HepG2 (cell line): ENCODE data around the gene TXNL4B. TPM values are rescaled to one million over a fixed set of nuclear protein-coding genes. Genes with fewer than 3 reads are reported as not detected.
A peak's percentile ranks its signal among the peaks of the same experiment; 100 is the strongest.

Experiments
- ARNT2 ChIP-seq: sonication (generic); formaldehyde crosslinking; IDR thresholded peaks from 2 replicates; pipeline ENCODE4 v1.8.0; 2022; ENCODE audit warnings: mild to moderate bottlenecking, low read depth, missing genetic modification reagents, moderate library complexity
- ARNTL ChIP-seq: sonication (generic); formaldehyde crosslinking; IDR thresholded peaks from 2 replicates; pipeline ENCODE4 v1.4.0; 2020; ENCODE audit warnings: mild to moderate bottlenecking, missing genetic modification reagents
- ELF1 ChIP-seq: sonication (generic); formaldehyde crosslinking; IDR thresholded peaks from 2 replicates; pipeline ENCODE4 v1.4.0; 2020; ENCODE audit warnings: missing genetic modification reagents
- FOXA3 ChIP-seq: IDR thresholded peaks from 2 replicates; pipeline ENCODE4 v1.6.1; 2016; ENCODE audit warnings: missing genetic modification reagents, missing compliant biosample characterization
- FOXP4 ChIP-seq: sonication (generic); formaldehyde crosslinking; IDR thresholded peaks from 2 replicates; pipeline ENCODE4 v1.4.0; 2020; ENCODE audit warnings: missing genetic modification reagents
- GLI4 ChIP-seq: sonication (generic); formaldehyde crosslinking; IDR thresholded peaks from 2 replicates; pipeline ENCODE4 v1.5.1; 2020; ENCODE audit warnings: missing genetic modification reagents, mild to moderate bottlenecking, moderate library complexity, borderline replicate concordance
- RARA ChIP-seq: IDR thresholded peaks from 2 replicates; pipeline ENCODE4 v1.6.1; 2016; ENCODE audit warnings: missing genetic modification reagents, missing compliant biosample characterization
- RERE ChIP-seq: IDR thresholded peaks from 2 replicates; pipeline ENCODE4 v1.6.1; 2016; ENCODE audit warnings: low read depth, missing genetic modification reagents, missing compliant biosample characterization
- RXRB ChIP-seq: IDR thresholded peaks from 2 replicates; pipeline ENCODE4 v1.6.1; 2016; ENCODE audit warnings: borderline replicate concordance, missing genetic modification reagents, missing compliant biosample characterization
- SIN3A ChIP-seq: IDR thresholded peaks from 2 replicates; pipeline ENCODE4 v1.6.1; 2011; ENCODE audit warnings: low read depth, mild to moderate bottlenecking, control low read depth, low read length, borderline replicate concordance
- TCF7 ChIP-seq: sonication (generic); IDR thresholded peaks from 2 replicates; pipeline ENCODE4 v1.6.1; 2016; ENCODE audit warnings: antibody characterized with exemption, low read depth
- YEATS2 ChIP-seq: sonication (generic); formaldehyde crosslinking; IDR thresholded peaks from 2 replicates; pipeline ENCODE4 v1.4.0; 2020; ENCODE audit warnings: missing genetic modification reagents, borderline replicate concordance
- YEATS4 ChIP-seq: sonication (generic); formaldehyde crosslinking; IDR thresholded peaks from 2 replicates; pipeline ENCODE4 v1.4.0; 2020; ENCODE audit warnings: missing genetic modification reagents, borderline replicate concordance
- ZFY ChIP-seq: sonication (generic); formaldehyde crosslinking; IDR thresholded peaks from 2 replicates; pipeline ENCODE4 v1.4.0; 2020; ENCODE audit warnings: missing genetic modification reagents
- ZNF329 ChIP-seq: sonication (generic); formaldehyde crosslinking; IDR thresholded peaks from 2 replicates; pipeline ENCODE4 v1.9.0; 2021; ENCODE audit warnings: low read depth, mild to moderate bottlenecking, missing genetic modification reagents
- polyA plus RNA-seq, 8 experiments: library from polyadenylated mRNA; depleted of rRNA in 3 of 8; stranded (reverse) in 7 of 8; unstranded in 1 of 8; fragments of >200 nt; fragmentation: Illumina TruSeq in 4 of 8; extraction: Trizol in 4 of 8; gene quantifications; 2 replicates each; pipeline versions ENCODE4 v1.2.1 to v1.2.3, GENCODE V29; 2011 to 2016; ENCODE audit warnings: low read depth in 4 of 8, missing spikeins in 1 of 8, mixed read lengths in 1 of 8; ENCODE audit not compliant: insufficient read depth in 1 of 8
- total RNA-seq, 5 experiments: library from RNA; depleted of rRNA; stranded (reverse); fragments of >200 nt; fragmentation: Illumina TruSeq; extraction: Trizol; gene quantifications; 2 replicates each; pipeline ENCODE4 v1.2.3, GENCODE V29; 2016; ENCODE audit warnings: low read depth in 1 of 5
- TF ChIP-seq, protein P1 (sequence below): sonication (generic); formaldehyde crosslinking; IDR thresholded peaks from 2 replicates; pipeline ENCODE4 v1.4.0; 2020; ENCODE audit warnings: missing genetic modification reagents

The TXNL4B gene
- total and polyA plus RNA-seq, 2 of the 13 experiments (the other 11 are each of a cell fraction or from before 2014, with no cell fraction given) = 17.4 to 18.3 TPM

DNA sequence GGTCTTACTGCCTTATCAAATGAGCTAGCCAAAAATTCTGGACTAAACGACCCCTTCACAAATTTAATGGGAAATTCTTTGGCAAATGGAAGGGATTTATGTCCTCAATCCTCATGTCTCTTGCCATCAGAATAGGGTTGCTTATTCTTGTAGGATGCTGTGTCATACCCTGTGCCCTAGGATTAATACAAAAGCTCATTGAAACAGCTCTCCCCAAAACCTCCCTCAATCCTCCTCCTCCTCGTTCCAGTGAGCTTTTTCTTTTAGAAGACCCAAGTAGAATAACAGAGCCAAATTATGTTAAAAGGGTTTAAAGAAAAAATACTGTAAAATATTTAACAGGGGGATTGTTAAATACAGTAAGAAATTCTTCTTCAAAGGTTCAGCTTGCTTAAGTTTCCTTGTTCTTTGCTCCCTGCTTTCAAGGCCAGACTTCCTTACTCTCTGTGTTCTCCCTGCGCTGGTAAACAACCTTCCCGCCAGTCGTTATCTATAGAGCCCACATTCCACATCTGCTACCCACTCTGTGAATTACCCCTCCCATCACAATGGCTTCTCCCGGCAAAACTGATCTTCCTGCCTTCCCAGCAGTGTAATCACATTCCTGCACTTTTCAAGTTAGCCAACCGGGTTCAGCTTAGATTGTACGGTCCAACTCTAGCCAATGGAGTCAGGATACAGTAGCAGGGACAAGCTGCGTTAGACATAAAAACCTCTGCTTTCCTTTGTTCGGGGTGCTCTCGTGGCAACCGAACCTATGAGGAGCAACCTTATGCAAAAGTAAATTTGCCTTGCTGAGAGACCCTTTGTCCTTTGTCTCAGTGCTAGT is 20.7 kb downstream of the TXNL4B start (continued):
- TF ChIP-seq RERE (CRISPR knock-in tag) (0 out of 2 replicates have a peak, but pooled peaks have one; percentile 16), ELF1 (CRISPR knock-in tag) (peak; percentile 49; the same call in 1 of the 2 replicates), GLI4 (CRISPR knock-in tag) (no peak), YEATS2 (CRISPR knock-in tag) (peak; percentile 66), FOXP4 (CRISPR knock-in tag) (peak; percentile 94), ARNTL (CRISPR knock-in tag) (no peak), TCF7 (peak; percentile 65), ZNF329 (CRISPR knock-in tag) (no peak), ARNT2 (CRISPR knock-in tag) (0 out of 2 replicates have a peak, but pooled peaks have one; percentile 45), RARA (CRISPR knock-in tag) (peak; percentile 62; the same call in 1 of the 2 replicates), FOXA3 (CRISPR knock-in tag) (peak; percentile 85), SIN3A (0 out of 2 replicates have a peak, but pooled peaks have one; percentile 20), ZFY (CRISPR knock-in tag) (peak; percentile 30; the same call in 1 of the 2 replicates), YEATS4 (CRISPR knock-in tag) (peak; percentile 80), RXRB (CRISPR knock-in tag) (peak; percentile 68; the same call in 1 of the 2 replicates)
- TF ChIP-seq, protein P1, sequence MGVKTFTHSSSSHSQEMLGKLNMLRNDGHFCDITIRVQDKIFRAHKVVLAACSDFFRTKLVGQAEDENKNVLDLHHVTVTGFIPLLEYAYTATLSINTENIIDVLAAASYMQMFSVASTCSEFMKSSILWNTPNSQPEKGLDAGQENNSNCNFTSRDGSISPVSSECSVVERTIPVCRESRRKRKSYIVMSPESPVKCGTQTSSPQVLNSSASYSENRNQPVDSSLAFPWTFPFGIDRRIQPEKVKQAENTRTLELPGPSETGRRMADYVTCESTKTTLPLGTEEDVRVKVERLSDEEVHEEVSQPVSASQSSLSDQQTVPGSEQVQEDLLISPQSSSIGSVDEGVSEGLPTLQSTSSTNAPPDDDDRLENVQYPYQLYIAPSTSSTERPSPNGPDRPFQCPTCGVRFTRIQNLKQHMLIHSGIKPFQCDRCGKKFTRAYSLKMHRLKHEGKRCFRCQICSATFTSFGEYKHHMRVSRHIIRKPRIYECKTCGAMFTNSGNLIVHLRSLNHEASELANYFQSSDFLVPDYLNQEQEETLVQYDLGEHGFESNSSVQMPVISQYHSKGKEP (CRISPR knock-in tag) = peak; percentile 24; the same call in 1 of the 2 replicates
